Prostate gland (tissue), 2 donors: Measurements from ENCODE around the gene RAB5IF.

Experiments used
- CTCF ChIP-seq, 4 experiments: fragments of 200-600 bp in 2 of 4; fragments of 450-650 bp in 2 of 4; sonication (generic) in 2 of 4; IDR thresholded peaks; 1 replicate in 3 of 4; 2 replicates in 1 of 4; pipeline ENCODE4 v1.5.1; 2016 to 2019; ENCODE audit warnings: antibody characterized with exemption in 4 of 4, mild to moderate bottlenecking in 2 of 4, moderate library complexity in 2 of 4
- POLR2A ChIP-seq: fragments of 450-650 bp; IDR thresholded peaks from one replicate; pipeline ENCODE4 v1.6.1; 2016; ENCODE audit warnings: antibody characterized with exemption, mild to moderate bottlenecking
- POLR2AphosphoS5 ChIP-seq: sonication (generic); formaldehyde crosslinking; IDR thresholded peaks from one replicate; pipeline ENCODE4 v1.6.1; 2017; ENCODE audit warnings: antibody characterized with exemption

- TF ChIP-seq CTCF (IDR thresholded peaks at IDR 0.05) (no peak), POLR2A (no peak), POLR2AphosphoS5 (no peak)
Measured at GRCh38 chr20:36606158-36607066, 833 bp downstream of the RAB5IF start.
